SU-DHL-6 (cell line): Measurements from ENCODE around the gene YBX1.
"Not testable (repeated sequence)": the region's sequence is repeated elsewhere in the genome, so short reads cannot be mapped to it uniquely, and the experiment has no call there.

Experiments used
- H2AFZ ChIP-seq: fragments of 200-600 bp; sonication (generic); 2 replicates; pipeline ENCODE4 v1.6.1; 2014; ENCODE audit warnings: low read depth, mild to moderate bottlenecking, moderate library complexity, mixed read lengths, antibody characterized with exemption, low read length; ENCODE audit not compliant: severe bottlenecking
- H3F3A ChIP-seq: fragments of 200-600 bp; shearing (Covaris generic); 2 replicates; pipeline ENCODE4 v1.6.0; 2016; ENCODE audit warnings: antibody characterized with exemption, mild to moderate bottlenecking; ENCODE audit not compliant: insufficient read depth
- H3K27ac ChIP-seq: fragments of 200-600 bp; sonication (generic); 2 replicates; pipeline ENCODE4 v1.5.1; 2016; ENCODE audit warnings: low read depth, mild to moderate bottlenecking, low read length, moderate library complexity, mixed read lengths
- H3K27me3 ChIP-seq: fragments of 200-600 bp; sonication (generic), shearing (Covaris generic); 2 replicates; pipeline ENCODE4 v1.6.0; 2014; ENCODE audit warnings: mild to moderate bottlenecking, low read length
- H3K36me3 ChIP-seq: fragments of 200-600 bp; sonication (generic); 2 replicates; pipeline ENCODE4 v1.6.1; 2014; ENCODE audit warnings: mild to moderate bottlenecking, low read length, mixed read lengths
- H3K4me2 ChIP-seq: fragments of 300-600, 200-600 bp; shearing (Covaris generic), sonication (generic); 2 replicates; pipeline ENCODE4 v1.6.0; 2014; ENCODE audit warnings: low read length, low read depth, mild to moderate bottlenecking; ENCODE audit not compliant: poor library complexity, severe bottlenecking
- H3K4me3 ChIP-seq: fragments of 200-600 bp; sonication (generic); 2 replicates; pipeline ENCODE4 v1.5.1; 2014; ENCODE audit warnings: antibody characterized with exemption, low read length, mild to moderate bottlenecking, mixed read lengths; ENCODE audit not compliant: insufficient read depth, poor library complexity, severe bottlenecking
- H3K79me2 ChIP-seq: fragments of 200-600 bp; sonication (generic); 2 replicates; pipeline ENCODE4 v1.6.1; 2014; ENCODE audit warnings: mild to moderate bottlenecking, low read length, moderate library complexity; ENCODE audit not compliant: insufficient read depth
- H3K9ac ChIP-seq: fragments of 200-600 bp; sonication (generic); 2 replicates; pipeline ENCODE4 v1.7.0; 2014; ENCODE audit warnings: mild to moderate bottlenecking, low read length
- H3K9me2 ChIP-seq: fragments of 200-600 bp; sonication (generic); replicated peaks from 2 replicates; pipeline ENCODE4 v1.6.1; 2014; ENCODE audit warnings: low read length; ENCODE audit not compliant: insufficient read depth
- H3K9me3 ChIP-seq: fragments of 200-600 bp; sonication (generic); 2 replicates; pipeline ENCODE4 v1.6.1; 2014; ENCODE audit warnings: low read length, mixed read lengths; ENCODE audit not compliant: insufficient read depth
- H4K20me1 ChIP-seq: fragments of 200-600 bp; sonication (generic); 2 replicates; pipeline ENCODE4 v1.6.1; 2014; ENCODE audit warnings: low read depth, mild to moderate bottlenecking, antibody characterized with exemption, low read length, moderate library complexity, mixed read lengths
- CTCF ChIP-seq: fragments of 200-600 bp; sonication (generic); IDR thresholded peaks from one replicate; pipeline ENCODE4 v1.5.1; 2017; ENCODE audit warnings: antibody characterized with exemption, mild to moderate bottlenecking, low read length, moderate library complexity; ENCODE audit not compliant: insufficient read depth, poor library complexity, severe bottlenecking
- EZH2phosphoT487 ChIP-seq: fragments of 200-600 bp; sonication (generic), shearing (Covaris generic); conservative IDR thresholded peaks from 2 replicates; pipeline ENCODE4 v1.6.1; 2018; ENCODE audit warnings: mild to moderate bottlenecking, antibody characterized with exemption, low read length, moderate library complexity, mixed read lengths

The YBX1 gene

GRCh38 chr1:42720868-42721267 lies 38.6 kb downstream of the YBX1 start:
- Histone ChIP-seq H3K36me3 (no peaks in the 10 kb centered on the region), H3K4me2 (no peak overlapping the region), H4K20me1 (no peaks in the 10 kb centered on the region), H2AFZ (no peak overlapping the region), H3K9me3 (no peaks in the 10 kb centered on the region), H3F3A (no peaks in the 10 kb centered on the region), H3K9ac (no peak overlapping the region), H3K27me3 (no peaks in the 10 kb centered on the region), H3K9me2 (no peaks in the 10 kb centered on the region), H3K4me3 (no peak overlapping the region), H3K79me2 (no peaks in the 10 kb centered on the region), H3K27ac (no peak overlapping the region)
- no peak for TF ChIP-seq EZH2phosphoT487
- TF ChIP-seq CTCF: no peak

GRCh38 chr1:42721926-42722325 lies 39.7 kb downstream of the YBX1 start:
- H3K9ac ChIP-seq: no peak overlapping the region
- H3K79me2 ChIP-seq: no peaks in the 10 kb centered on the region
- H3K27me3 ChIP-seq: no peaks in the 10 kb centered on the region
- H2AFZ ChIP-seq: no peak overlapping the region
- H3K4me2 ChIP-seq: no peak overlapping the region
- no peak overlapping the region for H3K27ac ChIP-seq
- H4K20me1 ChIP-seq: no peaks in the 10 kb centered on the region
- H3K4me3 ChIP-seq: no peak overlapping the region
- H3K9me3 ChIP-seq: no peaks in the 10 kb centered on the region
- H3K9me2 ChIP-seq: no peaks in the 10 kb centered on the region
- H3K36me3 ChIP-seq: no peaks in the 10 kb centered on the region
- H3F3A ChIP-seq: no peaks in the 10 kb centered on the region
- TF ChIP-seq CTCF (no peak), EZH2phosphoT487 (no peak)

GRCh38 chr1:42722403-42722802 lies 40.2 kb downstream of the YBX1 start:
- not testable (repeated sequence) for H3K9me3 ChIP-seq

GRCh38 chr1:42723511-42723910 lies 41.3 kb downstream of the YBX1 start:
- H3K9me2 ChIP-seq: no peaks in the 10 kb centered on the region
- no peaks in the 10 kb centered on the region for H3K9me3 ChIP-seq
- H3K36me3 ChIP-seq: no peaks in the 10 kb centered on the region
- H4K20me1 ChIP-seq: no peaks in the 10 kb centered on the region
- no peak overlapping the region for H2AFZ ChIP-seq
- no peaks in the 10 kb centered on the region for H3F3A ChIP-seq
- H3K4me2 ChIP-seq: no peak overlapping the region
- H3K79me2 ChIP-seq: no peaks in the 10 kb centered on the region
- no peak overlapping the region for H3K27ac ChIP-seq
- H3K4me3 ChIP-seq: no peak overlapping the region
- TF ChIP-seq EZH2phosphoT487 (no peak), CTCF (no peak)
- H3K9ac ChIP-seq: no peak overlapping the region
- no peaks in the 10 kb centered on the region for H3K27me3 ChIP-seq

More at GRCh38 chr1:42722403-42722802, 40.2 kb downstream of the YBX1 start:
- not testable (repeated sequence) for H3K9me2 ChIP-seq, H3F3A ChIP-seq, H3K27ac ChIP-seq, H3K4me3 ChIP-seq, H3K36me3 ChIP-seq, H3K79me2 ChIP-seq, H3K9ac ChIP-seq, H2AFZ ChIP-seq, H3K27me3 ChIP-seq, H4K20me1 ChIP-seq, H3K4me2 ChIP-seq

- H3K36me3 ChIP-seq, H3K27me3 ChIP-seq, H3F3A ChIP-seq, H3K4me2 ChIP-seq, H3K9me2 ChIP-seq, H3K79me2 ChIP-seq, H3K9me3 ChIP-seq, H3K27ac ChIP-seq, H3K4me3 ChIP-seq, H2AFZ ChIP-seq, H4K20me1 ChIP-seq, H3K9ac ChIP-seq: not testable (repeated sequence)
These were observed 43.6 kb downstream of the YBX1 start for GRCh38 chr1:42725820-42726219.
